OCI-LY3 (cell line): ENCODE results near the gene FAM210B.

Experiments used
- CTCF ChIP-seq: fragments of 200-600, 300-600 bp; sonication (generic); IDR thresholded peaks from 2 replicates; pipeline ENCODE4 v1.5.1; 2014; ENCODE audit warnings: antibody characterized with exemption, low read length, low read depth
- EZH2phosphoT487 ChIP-seq: fragments of 200-600 bp; shearing (Covaris generic); IDR thresholded peaks from 2 replicates; pipeline ENCODE4 v1.6.1; 2018; ENCODE audit warnings: antibody characterized with exemption, mixed run types, low read depth

GRCh38 chr20:56347628-56348304, 11.0 kb upstream of the FAM210B start:
- TF ChIP-seq CTCF, result no peak
- TF ChIP-seq EZH2phosphoT487, result no peak
